ENCODE results near the gene PON1.

PON1 gene

DNA sequence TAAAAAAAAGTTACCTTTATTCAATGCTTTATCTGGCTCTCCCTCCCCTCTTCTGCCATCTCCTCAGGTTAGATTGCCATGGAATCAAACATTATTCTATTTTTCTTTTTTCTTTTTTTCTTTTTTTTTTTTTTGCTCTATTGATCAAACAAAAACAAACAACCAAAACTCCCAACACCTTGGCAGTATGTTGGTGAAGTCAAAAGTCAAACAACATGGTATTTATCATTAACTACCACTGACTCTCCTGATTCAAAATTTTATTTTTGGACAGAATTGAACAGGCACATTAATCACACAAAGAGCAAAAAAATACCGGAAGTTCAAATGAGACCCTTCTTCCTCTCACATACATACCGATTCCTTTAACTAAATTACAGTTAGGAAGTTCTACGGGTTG lies 6.4 kb downstream of the PON1 start:
- in situ Hi-C loops (cut with MboI; ENCODE audit: low sequenced_read_pairs), result no loop called here

DNA sequence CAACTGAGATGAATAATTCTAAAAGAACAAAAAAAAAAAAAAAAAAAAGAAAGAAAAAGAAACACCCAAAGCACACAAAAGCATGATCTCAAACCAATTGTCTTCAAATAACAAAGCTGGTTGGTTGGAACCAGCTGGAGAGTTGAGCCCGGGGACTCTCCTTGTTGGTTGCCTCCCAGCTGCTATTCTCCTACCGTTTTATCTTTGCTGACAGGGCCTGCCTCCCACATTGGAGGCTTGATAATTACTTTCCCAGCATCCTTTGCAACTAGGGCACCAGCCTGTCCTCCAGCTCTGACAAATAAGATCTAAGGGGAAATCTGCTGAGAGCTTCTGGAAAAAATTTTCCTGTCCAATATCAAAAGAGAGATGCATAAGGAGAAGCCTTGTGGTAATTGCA lies 6.8 kb downstream of the PON1 start:
- in situ Hi-C loops (cut with MboI; ENCODE audit: low sequenced_read_pairs), result no loop called here

DNA sequence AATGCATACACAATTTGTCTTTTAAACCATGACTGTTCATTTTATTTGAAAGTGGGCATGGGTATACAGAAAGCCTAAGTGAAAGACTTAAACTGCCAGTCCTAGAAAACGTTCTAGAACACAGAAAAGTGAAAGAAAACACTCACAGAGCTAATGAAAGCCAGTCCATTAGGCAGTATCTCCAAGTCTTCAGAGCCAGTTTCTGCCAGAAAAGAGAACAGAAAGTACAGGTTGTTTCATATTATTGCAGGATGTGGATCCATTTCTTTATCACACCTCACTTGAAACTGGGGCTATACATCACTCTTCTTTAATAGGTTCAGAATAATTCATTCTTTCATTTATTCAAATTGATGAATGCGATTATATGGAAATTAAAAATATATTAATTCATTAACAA lies 7.7 kb downstream of the PON1 start:
- in situ Hi-C loops (cut with MboI; ENCODE audit: low sequenced_read_pairs), result no loop called here

DNA sequence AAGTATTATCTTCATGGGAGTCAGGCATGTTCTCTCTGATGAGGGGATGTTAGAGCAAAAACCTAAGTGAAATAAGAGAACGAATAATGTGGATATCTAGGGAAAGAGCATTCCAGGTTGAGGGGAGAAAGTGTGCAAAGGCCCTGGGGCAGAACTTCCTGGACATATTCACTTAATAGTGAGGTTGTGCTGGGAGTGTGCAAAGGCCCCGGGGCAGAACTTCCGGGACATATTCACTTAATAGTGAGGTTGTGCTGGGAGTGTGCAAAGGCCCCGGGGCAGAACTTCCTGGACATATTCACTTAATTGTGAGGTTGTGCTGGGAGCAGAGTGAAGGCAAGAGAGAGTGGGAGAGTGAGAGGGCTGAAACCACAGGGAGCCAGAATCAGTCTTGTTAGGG lies 11.8 kb downstream of the PON1 start:
- in situ Hi-C loops (cut with MboI; ENCODE audit: low sequenced_read_pairs), result no loop called here

GRCh38 chr7:95311389-95311788 lies 12.9 kb downstream of the PON1 start:
- in situ Hi-C loops (cut with MboI; ENCODE audit: low sequenced_read_pairs), result no loop called here

GRCh38 chr7:95309951-95310350 lies 14.4 kb downstream of the PON1 start:
- in situ Hi-C loops (cut with MboI; ENCODE audit: low sequenced_read_pairs), result no loop called here

GRCh38 chr7:95304990-95305389 lies 19.3 kb downstream of the PON1 start:
- in situ Hi-C loops (cut with MboI; ENCODE audit: low sequenced_read_pairs), result no loop called here

- in situ Hi-C loops (cut with MboI; ENCODE audit: low sequenced_read_pairs), result no loop called here
Observed at GRCh38 chr7:95303013-95303905, 21.1 kb downstream of the PON1 start.

- in situ Hi-C loops (cut with MboI; ENCODE audit: low sequenced_read_pairs), result no loop called here
Observed at GRCh38 chr7:95298091-95298490, 26.2 kb downstream of the PON1 start.

GRCh38 chr7:95297041-95297440 lies 27.3 kb downstream of the PON1 start:
- in situ Hi-C loops (cut with MboI; ENCODE audit: low sequenced_read_pairs), result no loop called here

DNA sequence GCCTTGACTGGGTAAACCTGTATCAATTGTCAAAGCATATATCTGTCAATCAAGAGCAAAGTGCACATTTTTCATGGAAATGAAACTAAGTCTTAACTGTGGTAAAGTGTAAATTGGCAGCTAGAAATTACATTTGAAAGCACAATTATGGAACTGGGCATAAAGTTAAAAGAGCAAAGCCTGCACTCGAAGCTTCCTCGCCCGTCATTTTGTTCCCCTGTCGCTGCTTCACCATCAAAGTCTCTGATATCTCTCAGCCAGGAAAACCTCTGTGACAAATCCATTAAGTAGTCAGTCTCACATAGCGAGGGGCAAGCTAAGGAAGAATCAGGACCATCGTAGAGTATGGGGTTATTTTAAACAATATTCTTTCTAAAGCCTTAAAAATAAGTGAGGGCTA lies 27.9 kb downstream of the PON1 start:
- in situ Hi-C loops (cut with MboI; ENCODE audit: low sequenced_read_pairs), result no loop called here

DNA sequence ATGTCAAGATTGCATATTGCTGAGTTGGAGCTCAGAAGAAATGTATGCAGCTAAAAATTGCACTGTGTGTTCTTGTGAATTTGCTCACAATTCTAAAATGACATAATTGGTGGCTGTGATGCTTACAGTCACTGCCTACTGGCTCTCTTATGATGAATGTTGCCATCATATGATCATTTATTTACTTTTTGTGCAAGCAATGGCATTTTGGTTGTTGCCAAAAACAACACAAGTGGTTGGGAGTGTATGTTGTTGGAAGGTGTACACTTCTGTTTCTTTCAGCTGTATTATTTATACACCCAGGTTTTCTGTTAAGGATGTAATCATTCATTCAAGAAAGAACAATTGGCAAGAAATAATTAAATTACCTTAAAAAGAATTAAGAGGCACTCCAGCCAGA lies 28.9 kb downstream of the PON1 start:
- in situ Hi-C loops (cut with MboI; ENCODE audit: low sequenced_read_pairs), result no loop called here

- in situ Hi-C loops (cut with MboI; ENCODE audit: low sequenced_read_pairs), result no loop called here
Observed at GRCh38 chr7:95290166-95290830, 34.0 kb downstream of the PON1 start.

GRCh38 chr7:95286096-95286495 lies 38.2 kb downstream of the PON1 start:
- in situ Hi-C loops (cut with MboI; ENCODE audit: low sequenced_read_pairs), result no loop called here

GRCh38 chr7:95279417-95279816 lies 44.9 kb downstream of the PON1 start:
- in situ Hi-C loops (cut with MboI; ENCODE audit: low sequenced_read_pairs), result no loop called here

GRCh38 chr7:95276114-95276513 lies 48.2 kb downstream of the PON1 start:
- in situ Hi-C loops (cut with MboI; ENCODE audit: low sequenced_read_pairs), result no loop called here

GRCh38 chr7:95269640-95270039 lies 54.7 kb downstream of the PON1 start:
- in situ Hi-C loops (cut with MboI; ENCODE audit: low sequenced_read_pairs), result no loop called here

DNA sequence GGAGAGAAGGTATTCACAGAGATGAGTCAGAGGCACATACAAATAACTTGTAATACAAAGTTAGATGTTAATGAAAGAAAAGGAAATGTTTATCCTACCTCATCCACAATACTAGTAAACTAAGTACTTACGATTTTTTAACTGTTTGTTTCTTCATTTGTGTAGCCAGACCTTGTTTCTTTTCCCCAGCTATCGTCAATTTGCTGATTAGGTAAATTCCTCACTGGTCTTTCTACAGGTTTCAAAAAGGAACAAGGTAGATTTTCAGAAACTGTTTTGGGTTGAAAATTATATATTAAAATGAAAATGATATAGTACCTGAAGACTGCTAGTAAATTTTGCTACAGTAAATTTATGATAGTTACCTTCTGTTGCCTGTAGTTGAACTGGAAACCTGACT lies 56.6 kb downstream of the PON1 start:
- in situ Hi-C loops (cut with MboI; ENCODE audit: low sequenced_read_pairs), result no loop called here

GRCh38 chr7:95265634-95266033 lies 58.7 kb downstream of the PON1 start:
- in situ Hi-C loops (cut with MboI; ENCODE audit: low sequenced_read_pairs), result no loop called here

- in situ Hi-C loops (cut with MboI; ENCODE audit: low sequenced_read_pairs), result no loop called here
Observed at GRCh38 chr7:95264363-95264891, 59.9 kb downstream of the PON1 start.

GRCh38 chr7:95263785-95264362 lies 60.5 kb downstream of the PON1 start:
- in situ Hi-C loops (cut with MboI; ENCODE audit: low sequenced_read_pairs), result no loop called here

DNA sequence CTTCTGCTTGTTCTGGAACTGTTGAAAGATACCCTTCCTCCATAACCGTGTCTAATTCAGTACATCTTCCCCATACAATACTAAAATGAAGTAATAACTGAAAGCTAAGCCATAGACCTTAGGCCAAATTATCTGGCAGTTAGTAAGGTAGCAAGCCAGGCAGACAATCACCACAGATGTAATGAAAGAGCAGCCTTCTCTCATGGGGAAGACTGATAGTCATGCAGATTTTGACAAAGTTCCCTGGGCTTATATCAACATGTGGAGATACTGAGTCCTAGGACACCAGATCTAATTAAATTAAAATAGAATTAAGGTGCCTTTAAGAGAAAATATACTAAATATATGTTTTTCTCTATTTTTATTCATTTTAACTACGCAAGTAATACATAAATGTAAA lies 61.5 kb downstream of the PON1 start:
- in situ Hi-C loops (cut with MboI; ENCODE audit: low sequenced_read_pairs), result no loop called here

Data from HL-60/S4 treated with phorbol 12-myristate 13-acetate at 8.2 ng/mL for 4 days and 3 days (cell line).